Fibroblast of the aortic adventitia (primary cell): ENCODE measurements around the gene CDC14A. TPM values are rescaled to one million over a fixed set of nuclear protein-coding genes. Genes with fewer than 3 reads are reported as not detected.
"Not testable (repeated sequence)": the region's sequence is repeated elsewhere in the genome, so short reads cannot be mapped to it uniquely, and the experiment has no call there.

Experiments used
- DNase-seq: peaks from one replicate; pipeline ENCODE4 v3.0.0-alpha.2; 2010; ENCODE audit warnings: low read depth
- H3K4me3 ChIP-seq: 2 replicates; pipeline ENCODE4 v1.5.1; 2011; ENCODE audit warnings: low read depth, mild to moderate bottlenecking, control low read depth, low read length, moderate library complexity
- CTCF ChIP-seq: IDR thresholded peaks from 2 replicates; pipeline ENCODE4 v1.5.1; 2011; ENCODE audit warnings: mild to moderate bottlenecking, low read length, control low read depth, inconsistent platforms; ENCODE audit not compliant: insufficient read depth
- total RNA-seq: library from RNA; depleted of rRNA; stranded (reverse); fragments of >200 nt; gene quantifications from 2 replicates; pipeline ENCODE4 v1.2.3, GENCODE V29; 2012; ENCODE audit warnings: low replicate concordance

The CDC14A gene
- total RNA-seq, 1 donor: 5.0 TPM

- H3K4me3 ChIP-seq: no peak overlapping the region
- TF ChIP-seq CTCF: no peak
- DNase-seq: no peak
Measured at GRCh38 chr1:100362821-100363466, 10.6 kb downstream of the CDC14A start.

GRCh38 chr1:100363831-100364230 lies 11.5 kb downstream of the CDC14A start:
- H3K4me3 ChIP-seq: no peak overlapping the region
- DNase-seq: no peak
- no peak for TF ChIP-seq CTCF

GRCh38 chr1:100364697-100365096 lies 12.4 kb downstream of the CDC14A start:
- no peak for TF ChIP-seq CTCF
- DNase-seq: no peak
- no peak overlapping the region for H3K4me3 ChIP-seq

- DNase-seq: no peak
- no peak overlapping the region for H3K4me3 ChIP-seq
- TF ChIP-seq CTCF: no peak
Measured at GRCh38 chr1:100366209-100366525, 13.9 kb downstream of the CDC14A start.

- DNase-seq, H3K4me3 ChIP-seq: not testable (repeated sequence)
Measured at GRCh38 chr1:100369339-100369738, 17.0 kb downstream of the CDC14A start.

GRCh38 chr1:100373953-100374352 lies 21.6 kb downstream of the CDC14A start:
- H3K4me3 ChIP-seq, DNase-seq: not testable (repeated sequence)

- not testable (repeated sequence) for H3K4me3 ChIP-seq, DNase-seq
Measured at GRCh38 chr1:100376890-100377289, 24.6 kb downstream of the CDC14A start.

- TF ChIP-seq CTCF: no peak
- DNase-seq: no peak
- no peak overlapping the region for H3K4me3 ChIP-seq
Measured at GRCh38 chr1:100377590-100378361, 25.5 kb downstream of the CDC14A start.
